Stimulated activated CD8-positive, alpha-beta memory T cell treated with anti-CD3 and anti-CD28 coated beads, Interleukin-7, amount 100 ng/mL, for 4 hours (primary cell): Measurements from ENCODE around the gene FBXO33.
A peak's percentile ranks its signal among the peaks of the same experiment; 100 is the strongest.

Source experiments
- DNase-seq, 2 donors: peaks; one replicate each; pipeline ENCODE4 v3.0.0-alpha.2; 2020; ENCODE audit warnings: low read depth in 2 of 2

FBXO33 gene, protein sequence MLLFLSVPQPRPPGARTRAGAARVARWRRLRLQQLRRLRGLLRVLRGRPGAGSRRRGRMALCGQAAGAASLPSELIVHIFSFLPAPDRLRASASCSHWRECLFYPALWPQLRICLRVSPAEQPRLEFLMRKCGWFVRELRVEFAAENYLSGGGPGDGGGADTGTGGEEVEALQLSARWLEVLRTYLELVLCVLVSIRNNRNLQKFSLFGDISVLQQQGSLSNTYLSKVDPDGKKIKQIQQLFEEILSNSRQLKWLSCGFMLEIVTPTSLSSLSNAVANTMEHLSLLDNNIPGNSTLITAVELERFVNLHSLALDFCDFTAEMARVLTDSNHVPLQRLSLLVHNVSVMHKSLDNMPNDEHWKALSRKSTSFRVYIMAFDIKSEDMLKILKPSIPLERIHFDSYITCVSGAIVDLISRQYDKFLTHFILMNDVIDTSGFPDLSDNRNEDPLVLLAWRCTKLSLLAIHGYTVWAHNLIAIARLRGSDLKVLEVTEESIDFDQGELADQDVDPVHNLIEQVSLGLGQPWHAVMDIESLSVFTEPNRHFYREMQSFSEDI

GRCh38 chr14:39432179-39432618 lies at the start of gene FBXO33:
Gene FBXO33, minus strand, starts transcription at chr14:39432433. Its CDS starts 271 bp downstream, at chr14:39432162.
- DNase-seq = peak; percentile 92 to 95

DNA sequence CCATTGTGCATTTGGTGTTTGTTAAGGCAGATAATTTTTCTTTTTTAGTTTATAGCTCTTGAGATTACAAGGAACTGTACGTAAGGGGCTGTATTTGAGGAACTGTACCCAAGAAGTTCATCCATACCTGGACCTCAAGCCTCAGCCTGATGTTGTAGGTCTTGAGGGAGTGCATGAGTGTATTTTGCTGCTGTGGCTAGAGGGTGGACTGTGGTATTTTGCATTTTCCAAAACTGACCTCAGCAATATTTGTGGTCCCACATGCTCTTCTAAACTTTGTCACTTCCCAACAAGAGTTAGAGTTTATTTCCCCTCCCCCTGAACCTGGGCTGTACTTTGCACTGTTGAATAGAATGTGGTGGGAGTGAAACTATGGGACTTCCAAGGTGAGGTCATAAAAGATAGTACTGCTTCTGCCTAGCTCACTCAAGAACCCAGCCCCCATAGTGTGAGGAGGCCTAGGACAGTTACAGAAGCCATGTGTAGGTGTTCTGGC lies 42.2 kb upstream of the FBXO33 start:
- DNase-seq = no peak

DNA sequence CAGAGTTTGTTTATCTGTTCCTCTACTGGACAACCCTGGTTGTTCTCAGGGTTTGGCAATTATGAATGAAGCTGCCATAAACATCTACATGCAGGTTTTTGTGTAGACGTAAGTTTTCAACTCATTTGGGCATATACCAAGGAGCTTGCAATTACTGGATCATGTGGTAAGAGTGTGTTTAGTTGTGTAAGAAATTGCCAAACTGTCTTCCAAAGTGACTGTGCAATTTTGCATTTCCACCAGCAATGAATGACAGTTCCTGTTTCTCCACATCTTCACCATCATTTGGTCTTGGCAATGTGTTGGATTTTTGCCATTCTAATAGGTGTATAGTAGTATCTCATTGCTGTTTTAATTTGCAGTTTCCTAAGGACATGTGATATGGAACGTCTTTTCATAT lies 39.8 kb upstream of the FBXO33 start:
- no peak for DNase-seq

GRCh38 chr14:39469094-39469710 lies 37.0 kb upstream of the FBXO33 start:
- peak in 1 of 2 donors; percentile 7 for DNase-seq

DNA sequence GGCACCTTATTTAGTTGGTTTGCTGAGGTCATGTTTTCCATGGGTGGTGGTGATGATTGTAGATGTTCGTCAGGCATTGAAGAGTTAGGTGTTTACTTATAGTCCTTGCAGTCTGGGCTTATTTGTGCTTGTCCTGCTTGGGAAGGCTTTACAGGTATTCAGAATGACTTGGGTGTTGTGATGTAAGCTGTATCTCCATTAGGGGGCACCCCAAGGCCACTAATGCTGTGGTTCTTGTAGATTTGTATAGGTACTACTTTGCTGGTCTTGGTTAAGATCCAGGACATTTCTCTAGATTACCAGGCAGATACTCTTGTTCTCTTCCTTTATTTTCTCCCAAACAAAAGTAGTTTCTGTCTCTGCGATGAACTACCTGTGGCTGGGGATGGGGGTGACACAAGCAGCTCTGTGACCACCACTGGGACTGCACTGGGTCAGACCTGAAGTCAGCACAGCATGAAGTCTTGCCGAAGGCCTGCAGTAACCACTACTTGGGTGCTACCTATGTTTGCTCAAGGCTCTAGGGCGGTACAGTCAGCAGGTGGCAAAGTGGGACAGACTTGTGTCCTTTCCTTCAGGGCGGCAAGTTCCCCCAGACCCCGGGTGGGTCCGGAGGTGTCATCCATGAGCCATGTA lies 35.8 kb upstream of the FBXO33 start:
- no peak for DNase-seq

GRCh38 chr14:39459795-39460478 lies 27.7 kb upstream of the FBXO33 start:
- no peak for DNase-seq

GRCh38 chr14:39456702-39457250 lies 24.5 kb upstream of the FBXO33 start:
- no peak for DNase-seq

DNA sequence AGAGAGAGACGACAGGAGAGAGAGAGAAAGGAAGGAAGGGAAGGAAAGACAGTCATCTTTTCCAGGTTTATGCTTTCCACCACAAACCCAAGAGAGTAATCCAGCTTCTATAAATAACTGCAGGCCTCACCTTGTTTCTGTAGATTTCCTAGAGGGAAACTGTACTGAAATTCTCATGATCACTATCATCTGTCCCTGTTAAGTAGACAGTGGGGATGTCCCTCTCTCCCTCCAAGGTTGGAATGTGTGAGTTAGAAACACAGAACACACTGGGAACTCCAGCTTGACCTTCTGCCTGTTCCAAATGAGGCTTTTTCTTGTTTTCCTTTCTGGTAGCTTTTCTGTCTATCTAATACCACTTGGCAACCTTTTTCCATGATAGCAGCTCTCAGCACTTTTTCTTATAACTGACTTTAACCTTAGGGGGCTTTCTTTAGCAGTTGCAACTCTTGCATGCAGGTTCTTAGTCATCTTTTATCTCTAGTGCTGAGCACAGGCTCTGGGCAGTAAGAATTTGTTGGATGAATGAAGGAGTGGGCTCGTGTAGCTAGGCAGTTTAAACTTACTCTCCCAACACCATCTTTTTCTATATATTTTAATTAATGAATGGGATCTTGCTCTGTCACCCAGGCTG lies 22.8 kb upstream of the FBXO33 start:
- DNase-seq = no peak

GRCh38 chr14:39452680-39453079 lies 20.4 kb upstream of the FBXO33 start:
- DNase-seq = no peak

DNA sequence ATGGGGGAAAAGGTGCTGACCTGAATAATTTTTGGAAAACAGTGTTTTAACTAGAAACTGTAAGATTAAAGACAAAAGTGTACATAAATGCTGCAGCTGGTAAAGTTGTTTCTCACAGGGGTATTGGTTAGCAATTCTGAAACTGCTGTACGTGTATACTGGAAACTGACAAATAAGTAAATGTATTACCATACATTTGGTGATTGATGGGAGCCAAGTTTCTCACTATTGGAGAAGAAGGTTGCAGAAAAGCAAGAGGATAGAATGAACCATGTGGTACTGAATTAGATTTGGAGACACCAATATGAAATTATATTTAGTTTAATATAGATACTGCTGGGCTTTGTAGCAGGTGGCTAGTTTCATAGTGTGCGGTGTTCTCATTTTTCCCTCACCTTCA lies 19.6 kb upstream of the FBXO33 start:
- no peak for DNase-seq

DNA sequence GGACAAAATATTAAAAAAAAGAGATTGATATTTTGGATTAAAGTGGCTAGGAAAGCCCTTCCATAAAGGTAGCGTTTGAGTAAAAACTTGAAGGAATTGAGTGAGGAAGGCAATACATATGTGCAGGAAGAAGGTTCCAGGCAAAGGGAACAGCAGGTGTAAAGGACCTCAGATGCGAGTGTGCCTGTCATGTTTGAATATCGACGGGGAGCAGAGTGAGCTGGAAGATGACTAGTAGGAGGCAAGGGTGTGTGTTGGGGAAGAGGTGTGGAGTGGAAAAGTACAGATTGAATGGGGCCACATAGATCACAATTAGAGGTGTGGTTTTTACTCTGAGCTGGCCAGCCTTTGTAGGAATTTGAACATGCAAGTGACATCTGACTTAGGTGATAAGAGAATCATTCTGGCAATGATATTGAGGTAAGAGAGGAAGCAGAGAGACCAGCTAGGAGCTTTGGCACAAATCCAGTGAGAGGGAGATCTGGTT lies 15.0 kb upstream of the FBXO33 start:
- no peak for DNase-seq

- DNase-seq = no peak
Measured at GRCh38 chr14:39446131-39446744, 14.0 kb upstream of the FBXO33 start.

DNA sequence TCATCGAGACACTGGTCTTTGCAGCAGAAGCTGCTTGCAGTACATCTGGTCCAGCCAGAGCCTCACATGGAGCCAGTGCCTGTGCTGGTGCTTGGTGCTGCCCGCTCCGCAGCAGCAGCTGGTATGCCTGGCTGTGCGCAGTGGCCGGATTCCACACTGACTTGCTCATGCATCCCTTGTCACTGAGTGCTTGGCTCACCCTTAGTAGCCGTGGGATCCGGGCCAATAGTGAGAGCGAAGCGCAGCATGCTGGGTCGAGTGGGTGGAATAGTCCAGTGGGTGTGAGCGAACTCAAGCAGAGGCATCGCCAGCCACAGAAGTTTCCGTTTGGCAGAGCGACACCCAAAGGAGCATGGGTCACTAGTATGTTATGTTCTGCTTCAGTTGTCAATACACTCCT lies 10.1 kb upstream of the FBXO33 start:
- DNase-seq = no peak

DNA sequence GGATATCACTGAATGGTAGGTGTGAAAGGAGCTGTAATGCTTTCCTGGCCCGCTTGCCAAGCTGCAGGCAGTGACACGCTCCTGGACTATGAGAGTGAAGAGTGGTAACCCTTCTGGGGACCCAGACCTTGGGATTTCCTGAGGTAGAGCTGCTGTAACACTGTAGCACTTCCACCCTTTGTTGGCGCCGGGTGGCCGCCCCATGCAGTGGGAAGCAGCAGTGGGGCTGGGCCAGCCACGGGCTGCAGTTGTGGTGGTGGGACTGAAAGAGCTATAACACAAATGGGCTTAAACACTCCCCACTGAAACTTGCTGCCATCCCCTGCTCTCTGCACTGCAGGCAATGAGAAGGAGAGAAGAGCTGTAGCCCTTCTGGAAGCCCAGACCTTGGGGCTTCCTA lies 9.6 kb upstream of the FBXO33 start:
- DNase-seq = no peak

- DNase-seq = no peak
Measured at GRCh38 chr14:39440975-39441374, 8.7 kb upstream of the FBXO33 start.

DNA sequence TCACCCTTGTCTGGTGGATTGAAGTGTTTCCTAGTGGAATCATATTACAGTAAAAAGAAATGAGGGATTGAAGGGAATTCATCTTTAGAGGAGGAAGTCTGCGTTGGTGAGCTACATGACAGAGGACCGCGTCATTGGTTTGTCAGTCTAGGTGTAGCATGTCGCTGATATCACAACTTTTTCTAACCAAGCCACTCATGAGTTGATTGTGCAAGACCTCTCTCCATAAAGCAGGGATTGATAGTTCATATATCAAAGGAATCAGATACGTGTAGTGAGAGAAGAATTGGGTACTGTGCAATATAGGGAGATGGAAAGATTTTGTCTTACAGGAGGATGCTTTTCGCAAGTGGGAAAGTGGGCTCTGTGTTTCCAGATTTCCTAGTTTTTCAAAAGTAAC lies 3.0 kb upstream of the FBXO33 start:
- DNase-seq = no peak

GRCh38 chr14:39434401-39434800 lies 2.2 kb upstream of the FBXO33 start:
- DNase-seq = no peak

GRCh38 chr14:39433452-39433813 lies 1.2 kb upstream of the FBXO33 start:
- DNase-seq = no peak

DNA sequence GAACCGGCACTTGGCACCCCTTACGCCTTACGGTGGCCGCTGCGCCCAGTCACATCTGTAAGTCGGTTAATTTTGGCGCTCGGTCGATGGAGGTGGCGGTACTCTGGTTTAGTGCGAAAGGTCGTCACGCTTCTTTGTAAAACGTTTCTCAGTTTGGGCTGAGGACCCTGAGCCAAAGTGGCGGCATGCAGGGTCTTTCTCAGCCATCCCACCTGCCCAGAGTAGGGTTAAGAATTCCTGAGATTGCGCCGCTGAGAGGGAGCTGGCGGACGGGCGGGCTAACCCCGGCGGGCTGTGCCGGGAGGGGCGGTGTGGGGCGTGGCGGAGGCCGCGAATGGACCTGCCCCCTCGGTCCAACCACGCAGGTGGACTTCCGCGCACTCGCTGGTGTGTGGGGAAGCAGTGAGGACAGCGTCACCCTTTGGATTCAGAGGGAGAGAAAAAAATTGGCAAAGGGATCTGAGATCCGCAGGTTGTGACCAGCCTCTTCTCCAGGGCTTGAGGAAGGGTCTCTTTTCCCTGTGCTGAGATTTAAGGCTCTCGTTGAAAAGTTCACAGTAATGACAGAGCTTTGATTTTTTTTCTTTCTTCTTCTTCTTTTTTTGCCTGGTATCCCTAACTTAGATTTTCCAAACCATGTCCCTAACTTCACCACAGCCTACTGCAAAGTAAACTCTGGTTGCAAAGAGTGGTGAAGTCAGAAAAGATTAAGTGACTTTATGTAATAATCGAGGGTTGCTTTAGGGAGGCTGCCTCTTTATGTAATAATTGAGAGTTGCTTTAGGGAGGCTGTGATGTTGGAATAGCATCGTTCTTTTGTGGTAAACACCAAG lies 602 bp upstream of the FBXO33 start:
- peak in 1 of 2 donors; percentile 65 for DNase-seq
